HepG2 (cell line): ENCODE measurements around the gene HOXB2.

Source experiments
- BCL6 ChIP-seq: IDR thresholded peaks from 2 replicates; pipeline ENCODE4 v1.6.1; 2016; ENCODE audit warnings: missing genetic modification reagents, missing compliant biosample characterization
- EHMT2 ChIP-seq: fragments of 200-600 bp; sonication (generic); IDR thresholded peaks from 2 replicates; pipeline ENCODE4 v1.7.0; 2017; ENCODE audit warnings: antibody characterized with exemption, low read depth, low read length, borderline replicate concordance
- EZH2 ChIP-seq: conservative IDR thresholded peaks from 2 replicates; pipeline ENCODE4 v1.6.1; 2012; ENCODE audit warnings: mild to moderate bottlenecking, low read depth, low read length, moderate library complexity
- JUND ChIP-seq: sonication (generic); formaldehyde crosslinking; IDR thresholded peaks from 2 replicates; pipeline ENCODE4 v1.8.0; 2022; ENCODE audit warnings: mild to moderate bottlenecking, missing genetic modification reagents
- PHF8 ChIP-seq: sonication (generic); formaldehyde crosslinking; IDR thresholded peaks from 2 replicates; pipeline ENCODE4 v1.5.0; 2020; ENCODE audit warnings: missing genetic modification reagents
- RELA ChIP-seq: sonication (generic); formaldehyde crosslinking; IDR thresholded peaks from 2 replicates; pipeline ENCODE4 v1.4.0; 2020; ENCODE audit warnings: missing genetic modification reagents
- ZNF335 ChIP-seq: sonication (generic); formaldehyde crosslinking; IDR thresholded peaks from 2 replicates; pipeline ENCODE4 v1.4.0; 2020; ENCODE audit warnings: missing genetic modification reagents
- ZNF780A ChIP-seq: sonication (generic); formaldehyde crosslinking; IDR thresholded peaks from 2 replicates; pipeline ENCODE4 v1.8.0; 2022; ENCODE audit warnings: mild to moderate bottlenecking, missing genetic modification reagents, moderate library complexity
- ZNF883 ChIP-seq: sonication (generic); formaldehyde crosslinking; IDR thresholded peaks from 2 replicates; pipeline ENCODE4 v1.5.1; 2020; ENCODE audit warnings: mild to moderate bottlenecking, missing genetic modification reagents; ENCODE audit errors: not compliant biosample characterization
- TF ChIP-seq, protein P1 (sequence below): sonication (generic); formaldehyde crosslinking; IDR thresholded peaks from 2 replicates; pipeline ENCODE4 v1.5.0; 2020; ENCODE audit warnings: missing genetic modification reagents
- TF ChIP-seq, protein P2 (sequence below): sonication (generic); formaldehyde crosslinking; IDR thresholded peaks from 2 replicates; pipeline ENCODE4 v1.4.0; 2020; ENCODE audit warnings: missing genetic modification reagents

DNA sequence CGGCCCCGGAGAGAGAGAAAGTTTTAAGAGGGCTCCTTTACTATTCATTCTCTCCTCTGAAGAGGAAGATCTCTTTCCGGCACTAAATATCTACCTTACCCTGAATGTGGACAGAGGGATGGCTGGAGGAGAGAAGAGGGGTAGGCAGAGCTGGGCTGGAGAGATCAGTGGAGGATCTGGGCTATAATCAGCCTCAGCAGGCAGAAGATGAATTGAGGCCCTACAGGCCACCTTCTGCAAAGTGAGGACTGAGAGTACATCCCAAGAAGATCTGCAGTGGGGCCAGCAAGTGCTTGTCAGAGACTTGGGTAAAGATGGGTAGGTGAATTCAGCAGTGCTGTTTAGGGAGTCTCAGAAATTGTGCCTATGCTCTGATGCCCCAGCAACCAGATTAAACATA, 7.6 kb downstream of the HOXB2 start:
- no peak for TF ChIP-seq RELA (CRISPR knock-in tag)
- no peak for TF ChIP-seq ZNF335 (CRISPR knock-in tag)
- TF ChIP-seq ZNF780A (CRISPR knock-in tag) = no peak
- TF ChIP-seq EHMT2 = no peak
- no peak for TF ChIP-seq BCL6
- TF ChIP-seq PHF8 = no peak
- TF ChIP-seq EZH2 = no peak
- no peak for TF ChIP-seq JUND (CRISPR knock-in tag)
- TF ChIP-seq, protein P1, sequence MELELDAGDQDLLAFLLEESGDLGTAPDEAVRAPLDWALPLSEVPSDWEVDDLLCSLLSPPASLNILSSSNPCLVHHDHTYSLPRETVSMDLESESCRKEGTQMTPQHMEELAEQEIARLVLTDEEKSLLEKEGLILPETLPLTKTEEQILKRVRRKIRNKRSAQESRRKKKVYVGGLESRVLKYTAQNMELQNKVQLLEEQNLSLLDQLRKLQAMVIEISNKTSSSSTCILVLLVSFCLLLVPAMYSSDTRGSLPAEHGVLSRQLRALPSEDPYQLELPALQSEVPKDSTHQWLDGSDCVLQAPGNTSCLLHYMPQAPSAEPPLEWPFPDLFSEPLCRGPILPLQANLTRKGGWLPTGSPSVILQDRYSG (CRISPR knock-in tag) = no peak
- TF ChIP-seq, protein P2, sequence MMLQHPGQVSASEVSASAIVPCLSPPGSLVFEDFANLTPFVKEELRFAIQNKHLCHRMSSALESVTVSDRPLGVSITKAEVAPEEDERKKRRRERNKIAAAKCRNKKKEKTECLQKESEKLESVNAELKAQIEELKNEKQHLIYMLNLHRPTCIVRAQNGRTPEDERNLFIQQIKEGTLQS (CRISPR knock-in tag) = no peak
- TF ChIP-seq ZNF883 (CRISPR knock-in tag) = no peak
